ENCODE data around the gene CPEB1. TPM values are rescaled to one million over a fixed set of nuclear protein-coding genes. Genes with fewer than 3 reads are reported as not detected.
"Not testable (repeated sequence)": the region's sequence is repeated elsewhere in the genome, so short reads cannot be mapped to it uniquely, and the experiment has no call there.

The CPEB1 gene
- total RNA-seq, 2 donors from 2014 or later: 1.8 to 3.1 TPM

DNA sequence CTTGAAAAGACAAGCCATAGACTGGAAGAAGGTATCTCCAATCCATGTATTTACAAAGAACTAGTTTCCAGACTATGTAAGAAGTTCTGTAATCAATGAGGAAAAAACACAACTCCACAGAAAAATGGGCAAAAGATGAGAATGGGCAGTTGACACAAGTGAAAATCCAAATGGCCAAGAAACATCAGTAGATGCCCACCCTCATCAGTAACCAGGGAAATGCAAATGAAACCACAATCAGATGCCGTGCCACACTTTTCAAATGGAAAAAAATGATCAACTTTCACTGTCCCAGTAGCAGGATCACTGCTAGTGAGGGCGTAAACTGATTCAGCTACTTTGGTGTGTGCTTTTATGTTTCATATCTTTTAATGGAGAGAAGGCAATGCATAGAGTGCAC lies 4.5 kb upstream of the CPEB1 start:
- no peak for ATAC-seq
- no peak for DNase-seq
- intact Hi-C loops (cut with DNase I): no loop called here

DNA sequence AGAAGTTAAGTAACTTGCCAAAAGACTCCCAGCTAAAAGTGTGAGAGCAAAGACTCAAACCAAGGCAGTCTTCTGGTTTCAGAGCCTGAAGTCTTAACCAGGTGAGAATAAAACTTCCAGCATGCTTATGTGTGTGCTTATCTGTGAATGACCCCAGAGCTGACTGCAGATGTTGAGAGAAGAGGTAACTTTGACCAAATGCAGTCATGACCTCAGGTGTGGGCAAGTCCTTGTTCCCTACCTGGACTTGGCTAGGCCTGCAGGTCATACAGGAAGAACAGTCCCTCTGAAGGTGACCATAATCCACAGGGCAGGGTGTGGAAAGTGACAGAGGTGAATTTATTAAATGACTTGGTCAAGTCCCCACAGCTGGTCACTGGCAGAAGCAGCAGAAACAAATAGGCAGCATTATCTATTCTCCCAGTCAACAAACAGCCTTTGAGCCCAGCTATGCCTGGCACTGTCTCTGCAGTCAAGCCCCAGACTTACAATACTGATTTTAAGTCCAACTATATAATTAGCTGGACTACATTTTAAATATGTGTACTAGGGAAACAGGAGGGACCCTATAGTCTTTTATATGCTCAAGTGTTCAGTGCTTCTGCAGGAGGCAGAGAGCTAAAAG lies 3.0 kb upstream of the CPEB1 start:
- ATAC-seq (no peak), DNase-seq (no peak)
- intact Hi-C loops (cut with DNase I): no loop called here

DNA sequence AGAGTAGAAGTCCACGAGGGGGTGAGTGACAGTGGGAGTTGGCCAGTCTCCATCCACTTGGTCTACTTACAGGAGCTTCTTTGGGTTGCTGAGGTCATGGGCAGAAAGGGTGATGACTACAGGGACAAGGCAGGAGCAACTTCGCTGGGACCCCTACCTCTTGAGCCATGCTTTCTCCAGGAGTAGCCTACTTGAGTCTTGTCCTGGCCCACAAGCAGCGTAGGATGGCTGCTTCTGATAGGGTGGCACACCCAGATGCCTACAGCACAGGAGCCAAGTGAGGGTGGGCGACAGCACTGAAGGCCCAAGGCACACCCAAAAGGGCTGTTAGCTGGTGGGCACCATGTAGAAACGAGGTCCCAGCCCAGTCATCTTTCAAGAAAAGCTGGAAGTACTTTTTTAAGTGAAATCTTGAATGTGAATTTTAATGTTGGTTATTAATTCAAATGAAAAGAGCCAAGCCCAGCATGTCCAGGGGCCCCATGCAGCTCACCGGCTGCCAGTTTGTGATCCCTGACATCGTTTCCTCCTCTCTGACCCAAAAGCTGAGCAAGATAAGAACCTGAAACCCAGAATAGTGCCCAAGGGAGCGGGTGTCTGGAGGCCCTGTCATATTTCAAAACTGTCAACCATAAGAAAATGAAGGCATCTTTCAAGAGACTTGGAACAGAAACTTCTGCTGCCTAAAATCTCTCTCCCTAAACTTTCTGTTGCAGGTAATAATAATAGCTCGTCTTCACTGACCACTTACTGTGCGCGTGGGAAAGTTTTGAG lies 2.2 kb upstream of the CPEB1 start:
- intact Hi-C loops (cut with DNase I): no loop called here
- ATAC-seq: no peak
- no peak for DNase-seq

DNA sequence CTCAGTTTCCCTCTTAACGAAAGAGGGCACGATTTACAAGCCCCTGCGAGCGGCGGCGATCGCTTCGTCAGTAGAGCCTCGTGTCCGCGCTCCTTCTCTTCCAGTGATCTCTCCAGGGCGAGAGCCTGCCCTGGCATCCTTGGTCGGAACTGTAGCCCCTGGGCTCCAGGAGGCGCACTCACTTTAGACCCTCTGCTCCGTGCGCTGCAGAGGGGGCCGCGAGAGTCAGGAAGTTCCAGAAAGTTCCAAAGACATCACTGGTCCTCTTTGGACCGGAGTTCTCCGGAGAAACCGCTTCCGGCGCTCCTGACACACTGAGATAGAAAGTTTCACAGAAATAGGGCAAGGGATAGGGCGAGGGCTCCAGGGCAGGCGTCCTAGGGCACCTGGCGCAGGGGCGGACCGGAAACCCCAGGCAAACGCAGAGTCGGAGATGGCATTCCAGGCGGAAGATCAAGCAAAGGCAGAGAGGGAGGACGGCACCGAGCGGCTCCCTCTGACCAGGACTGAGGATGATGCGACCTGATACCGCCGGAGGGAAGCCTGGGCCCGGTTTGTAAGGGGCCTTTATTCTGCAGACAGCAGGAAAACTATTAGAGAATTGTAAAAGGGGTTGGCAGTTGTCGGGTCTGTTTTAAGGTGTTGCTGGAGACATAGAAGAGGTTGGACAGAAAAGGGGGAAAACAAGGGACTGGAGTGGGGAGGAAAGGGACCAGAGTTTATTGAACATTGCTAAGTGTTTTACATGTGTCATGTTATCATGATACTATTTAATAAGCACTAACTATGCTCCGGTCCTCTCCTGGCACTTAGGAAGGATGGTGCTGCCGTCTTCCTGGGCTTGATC lies 1.3 kb upstream of the CPEB1 start:
- no peak for DNase-seq
- peak; percentile 4 to 17 for ATAC-seq
- intact Hi-C loops (cut with DNase I): no loop called here

DNA sequence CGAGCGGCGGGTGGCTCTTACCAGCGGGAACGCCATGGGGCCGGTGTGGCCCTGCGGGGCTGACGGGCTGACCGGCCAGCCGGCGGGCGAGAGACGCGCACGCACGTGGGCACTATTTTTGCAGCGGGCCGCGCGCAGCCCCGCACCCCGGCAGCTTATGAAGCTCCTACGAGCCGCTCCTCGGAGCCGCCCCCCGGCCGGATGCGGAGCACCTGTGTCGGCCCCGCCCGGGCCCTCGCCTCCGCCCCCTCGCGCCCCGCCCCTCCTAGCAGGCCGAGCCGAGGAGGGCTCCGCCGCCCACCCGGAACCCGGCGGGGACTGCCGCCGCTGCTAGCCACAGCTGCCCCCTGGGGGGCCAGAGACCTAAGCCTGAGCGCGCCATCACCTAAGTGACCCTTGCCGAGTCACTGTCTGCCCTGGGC lies 683 bp upstream of the CPEB1 start:
- DNase-seq (no peak), ATAC-seq (peak; percentile 54 to 57)
- intact Hi-C loops (cut with DNase I): no loop called here

DNA sequence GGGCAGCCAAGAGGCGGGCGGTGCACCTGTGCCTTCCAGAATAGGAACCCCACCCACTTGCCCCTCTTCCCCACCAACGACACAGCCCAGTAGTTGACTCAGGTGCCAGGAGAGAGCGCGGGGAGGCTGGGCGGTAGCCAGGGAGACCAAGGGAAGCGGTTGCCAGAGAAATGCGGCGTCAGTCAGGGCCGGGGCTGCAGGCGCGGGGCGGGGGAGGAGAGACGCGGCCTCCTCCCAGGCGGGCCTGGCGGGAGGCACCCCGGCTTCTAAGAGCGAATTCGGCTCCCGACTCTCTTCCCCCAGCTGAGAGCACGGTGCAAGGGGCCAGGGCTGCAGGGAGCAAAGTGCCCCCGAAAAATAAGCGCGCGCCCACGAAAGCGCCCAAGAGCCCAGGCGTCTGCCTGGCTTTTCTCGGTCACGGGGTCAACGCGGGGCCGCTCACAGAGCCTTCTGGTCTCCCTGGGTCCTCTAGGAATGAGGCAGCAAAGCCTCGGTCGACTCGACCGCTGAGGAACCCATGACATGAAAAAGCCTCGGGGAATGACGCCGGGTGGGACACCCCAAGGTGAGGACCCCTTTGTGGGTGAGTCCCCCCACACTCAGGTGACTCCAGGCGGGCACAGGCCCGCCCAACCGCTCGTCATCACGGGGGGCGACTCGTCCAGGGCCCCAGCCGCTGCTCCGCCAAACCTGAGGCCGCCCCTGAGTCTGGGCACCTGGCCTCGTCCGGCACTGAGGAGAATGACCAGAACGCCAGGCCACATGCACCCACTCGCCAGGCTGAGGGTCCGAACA lies 716 bp downstream of the CPEB1 start:
- no peak for DNase-seq
- peak in 1 of 2 donors; percentile 22 for ATAC-seq

DNA sequence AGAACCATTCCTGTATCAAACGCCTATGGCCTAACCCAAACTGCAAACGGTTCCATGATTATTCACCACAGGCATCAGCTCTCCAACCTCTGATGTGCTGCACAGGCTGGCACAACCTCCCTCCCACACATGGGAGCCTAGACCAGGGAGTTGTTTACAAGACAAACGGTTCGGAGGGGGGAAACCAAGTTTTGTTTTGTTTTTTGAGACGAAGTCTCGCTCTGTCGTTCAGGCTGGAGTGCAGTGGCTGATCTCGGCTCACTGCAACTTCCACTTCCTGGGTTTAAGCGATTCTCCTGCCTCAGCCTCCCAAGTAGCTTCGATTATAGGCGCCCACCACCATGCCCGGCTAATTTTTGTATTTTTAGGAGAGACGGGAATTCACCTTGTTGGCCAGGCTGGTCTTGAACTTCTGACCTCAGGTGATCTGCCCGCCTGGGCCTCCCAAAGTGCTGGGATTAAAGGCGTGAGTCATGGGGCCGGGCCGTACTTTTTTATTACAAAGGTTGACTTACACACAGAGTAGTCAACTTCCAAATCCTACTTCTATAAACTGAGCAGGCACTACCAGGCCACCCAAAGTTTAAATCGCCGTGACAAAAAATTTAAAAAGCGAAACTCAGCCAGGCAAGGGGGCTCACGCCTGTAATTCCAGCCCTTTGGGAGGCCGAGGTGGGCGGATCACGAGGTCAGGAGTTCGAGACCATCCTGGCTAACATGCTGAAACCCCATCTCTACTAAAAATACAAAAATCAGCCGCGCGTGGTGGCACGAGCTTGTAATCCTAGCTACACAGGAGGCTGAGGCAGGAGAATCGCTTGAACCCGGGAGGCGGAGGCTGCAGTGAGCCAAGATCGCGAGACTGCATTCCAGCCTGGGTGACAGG lies 2.0 kb downstream of the CPEB1 start:
- intact Hi-C loops (cut with DNase I); DNase-seq; ATAC-seq: not testable (repeated sequence)

More for the DNA sequence above, 716 bp downstream of the CPEB1 start:
- intact Hi-C loops (cut with DNase I): no loop called here

DNA sequence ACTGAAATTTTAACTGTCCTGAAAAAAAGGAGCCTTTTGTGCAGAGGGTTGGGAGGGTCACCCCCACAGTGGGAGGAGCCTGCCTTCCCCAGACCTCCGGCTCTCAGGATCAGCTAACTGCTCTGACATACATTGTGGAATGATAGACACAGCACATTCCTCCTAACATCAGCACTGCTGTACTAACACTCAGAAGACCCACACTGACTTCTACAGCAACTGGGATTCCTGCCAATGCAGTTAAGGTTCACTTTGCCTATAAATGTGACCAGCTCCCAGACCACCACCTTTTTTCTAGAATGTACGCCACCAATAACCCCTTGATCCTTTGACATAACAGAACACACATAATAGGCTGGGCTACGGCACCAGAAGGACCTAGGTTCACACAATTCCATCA lies 3.2 kb downstream of the CPEB1 start:
- ATAC-seq (no peak), DNase-seq (no peak)
- intact Hi-C loops (cut with DNase I): no loop called here

DNA sequence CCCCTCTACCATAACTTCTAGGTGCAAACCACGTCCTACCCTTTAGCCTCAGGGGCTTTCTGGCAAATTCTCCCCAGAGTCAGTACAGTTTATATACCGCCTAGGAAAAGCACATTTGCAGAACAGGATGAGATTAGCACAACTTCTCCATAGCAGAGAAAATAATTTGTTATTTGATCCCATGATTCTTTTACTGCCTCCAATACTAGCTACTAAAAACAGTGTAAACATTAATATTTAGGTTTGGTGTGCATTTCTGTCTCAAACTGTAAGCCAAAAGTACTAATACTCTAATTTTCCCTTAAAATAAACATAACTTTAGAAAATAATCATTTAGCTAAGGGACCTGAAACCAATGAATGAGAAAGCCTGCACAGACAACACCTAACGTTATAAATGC lies 4.5 kb downstream of the CPEB1 start:
- DNase-seq (no peak), ATAC-seq (no peak)
- intact Hi-C loops (cut with DNase I): no loop called here

DNA sequence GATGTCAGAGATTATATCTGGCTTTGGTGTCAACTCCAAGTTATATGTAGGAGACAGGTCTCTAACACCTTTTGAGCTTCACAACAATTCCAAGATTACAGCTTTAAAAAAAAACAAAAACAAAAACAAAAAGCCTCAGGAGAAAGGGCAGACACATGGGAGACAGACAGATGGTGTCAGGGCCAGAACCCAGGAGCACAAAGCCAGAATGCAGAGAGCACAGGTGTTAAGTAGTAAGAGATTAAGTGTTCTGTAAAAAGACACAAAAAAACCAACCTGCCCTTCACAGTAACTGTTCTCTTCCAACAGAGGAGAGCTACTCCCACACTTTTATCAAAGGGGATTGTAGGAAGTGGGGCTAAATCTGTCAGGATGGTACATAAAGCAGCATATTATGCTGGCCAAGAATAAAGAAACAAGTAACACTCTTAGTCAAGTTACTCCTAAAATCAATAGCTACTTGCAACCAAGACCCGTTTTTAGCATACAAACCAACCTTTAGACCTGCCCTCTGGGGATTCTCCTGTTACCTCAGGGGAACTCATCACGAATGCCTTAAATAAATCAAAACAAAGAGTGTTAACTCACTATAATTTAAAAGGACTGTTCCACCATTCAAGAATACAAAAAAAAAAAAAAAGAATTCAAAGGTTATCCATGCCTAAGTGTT lies 5.9 kb downstream of the CPEB1 start:
- ATAC-seq (no peak), DNase-seq (no peak)
- intact Hi-C loops (cut with DNase I): no loop called here

DNA sequence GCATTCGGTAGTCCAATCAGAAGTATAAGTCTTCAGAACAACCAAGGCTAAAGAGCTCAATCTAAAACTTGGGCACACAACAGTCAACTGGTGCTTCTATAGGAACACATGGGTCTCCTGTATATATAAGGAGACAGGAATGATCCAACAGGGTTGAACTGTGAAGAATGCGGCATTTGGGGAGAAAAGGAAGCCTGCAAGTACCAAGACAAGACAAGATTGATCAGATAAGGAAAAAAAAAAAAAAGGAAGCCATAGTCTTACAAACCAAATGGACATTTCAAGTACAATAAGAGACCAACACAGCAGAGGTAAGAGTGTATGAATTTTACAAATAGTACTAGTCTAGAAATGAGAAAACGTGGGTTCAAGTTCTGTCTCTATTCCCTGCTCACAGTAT lies 6.5 kb downstream of the CPEB1 start:
- intact Hi-C loops (cut with DNase I): no loop called here
- no peak for ATAC-seq
- DNase-seq: no peak

DNA sequence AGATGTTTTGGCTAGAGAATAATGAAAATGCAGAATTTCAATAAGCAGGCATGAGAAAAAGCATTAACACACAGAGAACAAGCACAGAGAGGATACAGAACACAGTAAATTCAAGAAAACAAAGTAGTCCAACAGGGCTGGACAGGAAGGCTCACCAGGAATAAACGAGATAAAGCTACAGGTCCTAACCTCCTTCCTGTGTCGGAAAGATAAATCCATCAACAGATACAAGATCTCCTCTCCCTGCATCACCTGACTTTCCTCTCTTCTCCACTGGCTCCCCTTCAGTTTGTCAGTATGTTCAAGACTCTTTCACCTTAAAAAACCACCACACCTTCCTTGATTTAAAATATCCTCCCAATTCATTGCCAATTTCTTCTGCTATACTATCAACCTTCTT lies 11.4 kb downstream of the CPEB1 start:
- ATAC-seq: no peak
- intact Hi-C loops (cut with DNase I): no loop called here
- DNase-seq: no peak

DNA sequence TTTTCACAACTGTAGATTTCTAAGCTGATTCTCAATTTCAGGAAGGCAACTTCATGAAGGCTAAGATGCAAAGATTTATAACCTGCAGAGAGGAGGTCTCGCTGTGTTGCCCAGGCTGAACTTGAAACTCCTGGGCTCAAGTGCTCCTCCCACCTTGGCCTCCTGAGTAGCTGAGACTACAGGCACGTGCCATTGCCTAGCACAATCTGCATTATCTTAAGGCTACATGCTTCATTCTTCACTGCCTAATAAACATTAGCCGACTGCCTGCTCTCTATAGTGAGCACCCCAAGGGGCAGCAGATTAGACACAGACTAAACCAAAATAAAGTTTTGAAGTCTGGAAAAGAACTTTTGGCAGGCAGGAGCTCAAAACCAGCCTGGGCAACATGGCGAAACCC lies 17.1 kb downstream of the CPEB1 start:
- DNase-seq (no peak), ATAC-seq (no peak)
- intact Hi-C loops (cut with DNase I): no loop called here

DNA sequence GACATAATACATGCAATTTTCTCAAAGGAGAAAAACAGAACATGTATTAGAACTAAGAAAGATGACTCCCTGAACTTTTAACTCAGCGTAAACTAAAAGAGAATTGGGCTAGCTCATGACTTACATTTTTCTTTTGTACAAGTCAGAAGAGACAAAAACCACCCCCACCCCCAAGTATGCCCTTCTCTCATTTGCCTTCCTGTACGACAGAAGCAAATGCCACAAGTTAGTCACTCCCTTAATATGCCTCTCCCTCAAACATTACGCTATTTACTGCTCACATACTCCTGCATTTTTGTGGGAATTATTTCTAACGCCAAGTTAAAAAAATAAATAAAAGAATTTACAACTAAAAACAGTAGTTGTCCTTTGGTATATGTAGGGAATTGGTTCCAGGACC lies 22.0 kb downstream of the CPEB1 start:
- intact Hi-C loops (cut with DNase I): no loop called here
- no peak for DNase-seq
- ATAC-seq: no peak

DNA sequence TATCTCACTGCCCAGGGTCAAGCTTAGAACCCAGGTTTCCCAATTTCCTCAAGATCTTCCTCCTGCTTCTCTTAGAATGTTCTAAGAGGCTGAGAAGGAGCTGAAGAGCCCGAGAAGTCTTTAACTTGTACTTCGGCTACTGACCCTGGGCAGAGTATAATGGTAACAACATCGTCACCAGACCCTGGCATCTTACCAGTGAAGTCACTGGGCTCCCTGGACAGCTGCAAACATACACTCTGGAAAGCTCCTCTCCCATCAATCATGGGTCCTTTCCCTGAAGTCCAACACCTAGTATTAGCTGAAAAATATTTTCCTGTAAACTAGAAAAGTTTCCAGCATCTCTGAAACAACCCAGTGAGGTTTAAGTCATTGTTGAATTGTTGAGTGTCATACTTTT lies 22.7 kb downstream of the CPEB1 start:
- intact Hi-C loops (cut with DNase I): no loop called here
- DNase-seq: no peak
- no peak for ATAC-seq

DNA sequence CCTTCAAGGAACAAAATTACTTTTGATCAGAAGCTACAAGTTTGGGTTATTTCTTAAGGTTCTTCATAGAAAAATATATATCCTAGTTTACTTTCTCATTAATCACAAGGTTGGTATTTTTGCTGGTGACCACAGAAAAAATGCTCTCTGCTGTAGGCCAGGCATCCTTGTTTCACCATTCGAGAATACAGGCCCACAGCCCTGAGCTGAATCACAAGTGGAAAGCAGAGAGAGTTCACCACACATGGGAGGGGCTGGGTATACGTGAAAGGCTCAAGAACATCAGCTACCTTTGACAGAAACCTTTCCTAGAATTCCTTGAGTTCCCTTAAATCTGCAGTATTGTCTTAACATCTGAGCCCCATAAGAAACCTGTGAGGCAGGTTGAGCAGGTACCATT lies 23.2 kb downstream of the CPEB1 start:
- intact Hi-C loops (cut with DNase I): no loop called here
- ATAC-seq: no peak
- DNase-seq: no peak

DNA sequence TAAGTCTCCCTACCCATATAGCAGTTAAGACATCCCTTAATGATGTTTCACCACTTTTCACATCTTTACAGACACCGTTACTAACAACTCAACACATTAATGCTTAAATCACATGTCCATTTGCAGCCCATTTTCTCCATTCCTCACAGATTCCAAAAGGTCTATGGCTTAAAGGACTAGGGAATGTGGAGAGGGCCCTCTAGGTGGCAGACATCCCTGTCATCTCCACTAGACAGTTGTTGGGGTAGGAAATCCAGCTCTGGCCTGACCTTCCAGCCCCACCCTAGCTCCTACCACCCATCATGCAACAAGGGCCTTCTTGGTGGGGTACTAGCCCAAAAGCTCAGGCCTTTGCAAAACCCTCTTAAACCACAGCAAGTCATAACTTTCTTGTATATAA lies 25.2 kb downstream of the CPEB1 start:
- ATAC-seq (no peak), DNase-seq (no peak)
- intact Hi-C loops (cut with DNase I): no loop called here

DNA sequence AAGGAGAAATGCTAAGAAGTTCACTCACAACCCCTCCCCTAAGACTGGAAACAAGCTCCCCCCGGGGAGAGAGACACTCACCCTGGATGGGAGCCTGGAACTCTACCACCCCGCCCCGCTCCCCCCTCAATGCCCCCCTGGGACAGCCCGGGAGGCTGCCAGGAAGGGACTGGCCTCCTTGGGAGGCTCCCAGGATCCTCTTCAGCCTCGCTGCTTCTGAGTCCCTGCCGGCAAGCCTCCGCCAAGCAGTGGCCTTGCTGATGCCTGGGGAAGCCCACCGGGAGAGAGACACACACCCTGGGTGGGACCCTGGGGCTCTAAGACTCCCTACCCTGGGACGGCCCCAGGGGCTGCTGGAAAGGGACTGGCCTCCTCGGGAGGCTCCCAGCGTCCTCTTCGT lies 33.4 kb downstream of the CPEB1 start:
- no peak for DNase-seq
- intact Hi-C loops (cut with DNase I): no loop called here
- peak in 1 of 2 donors; percentile 71 for ATAC-seq

All from left cardiac atrium (tissue), 4 donors.